Measurements from ENCODE around the gene ITPKB.
"Not testable (repeated sequence)": the region's sequence is repeated elsewhere in the genome, so short reads cannot be mapped to it uniquely, and the experiment has no call there.

ITPKB gene

GRCh38 chr1:226738995-226739695 is at the start of gene ITPKB:
Gene ITPKB, minus strand, starts transcription at chr1:226739282. Its CDS starts 1,824 bp downstream, at chr1:226737458.
- peak; percentile 52 for DNase-seq

DNA sequence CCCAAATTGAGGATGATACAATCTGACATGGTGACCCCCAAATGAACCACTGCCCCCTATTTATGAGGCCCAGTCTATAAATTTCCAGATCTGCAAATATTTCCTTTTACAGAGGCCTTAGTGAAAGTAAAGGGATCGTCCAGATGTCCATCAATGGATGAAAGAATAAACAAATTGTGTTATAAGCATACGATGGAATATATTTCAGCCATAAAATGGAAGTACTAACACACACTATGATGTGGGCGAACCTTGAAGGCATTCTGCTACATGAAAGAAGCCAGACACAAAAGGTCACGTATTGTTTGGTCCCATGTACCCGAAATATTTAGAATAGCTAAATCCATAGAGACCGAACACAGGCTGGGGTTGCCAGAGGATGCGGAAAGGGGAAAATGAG is 48.6 kb upstream of the ITPKB start:
- no peak for DNase-seq

- DNase-seq, result no peak
These were observed 48.0 kb upstream of the ITPKB start for GRCh38 chr1:226787071-226787470.

DNA sequence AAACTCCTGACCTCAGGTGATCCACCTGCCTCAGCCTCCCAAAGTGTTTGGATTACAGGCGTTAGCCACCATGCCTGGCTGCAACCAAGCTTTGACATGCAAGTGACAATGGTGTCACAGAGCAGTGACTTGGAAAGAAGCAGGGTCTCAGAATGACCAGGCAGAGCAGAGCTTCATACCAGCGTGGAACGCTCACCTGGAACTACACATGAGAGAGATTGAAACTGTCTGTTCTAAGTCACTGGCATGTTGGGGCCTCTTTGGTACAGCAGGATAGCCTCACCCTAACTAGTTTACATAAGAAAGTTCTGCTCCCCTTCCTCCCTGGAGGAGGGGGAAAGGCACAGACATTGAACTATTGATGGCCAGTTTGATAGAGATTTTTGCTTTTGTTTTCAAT is 47.5 kb upstream of the ITPKB start:
- DNase-seq, result no peak

GRCh38 chr1:226785805-226786204 is 46.7 kb upstream of the ITPKB start:
- DNase-seq, result no peak

- peak; percentile 88 for DNase-seq
These were observed 45.3 kb upstream of the ITPKB start for GRCh38 chr1:226784081-226785049.

GRCh38 chr1:226782845-226783601 is 43.9 kb upstream of the ITPKB start:
- DNase-seq, result no peak

DNA sequence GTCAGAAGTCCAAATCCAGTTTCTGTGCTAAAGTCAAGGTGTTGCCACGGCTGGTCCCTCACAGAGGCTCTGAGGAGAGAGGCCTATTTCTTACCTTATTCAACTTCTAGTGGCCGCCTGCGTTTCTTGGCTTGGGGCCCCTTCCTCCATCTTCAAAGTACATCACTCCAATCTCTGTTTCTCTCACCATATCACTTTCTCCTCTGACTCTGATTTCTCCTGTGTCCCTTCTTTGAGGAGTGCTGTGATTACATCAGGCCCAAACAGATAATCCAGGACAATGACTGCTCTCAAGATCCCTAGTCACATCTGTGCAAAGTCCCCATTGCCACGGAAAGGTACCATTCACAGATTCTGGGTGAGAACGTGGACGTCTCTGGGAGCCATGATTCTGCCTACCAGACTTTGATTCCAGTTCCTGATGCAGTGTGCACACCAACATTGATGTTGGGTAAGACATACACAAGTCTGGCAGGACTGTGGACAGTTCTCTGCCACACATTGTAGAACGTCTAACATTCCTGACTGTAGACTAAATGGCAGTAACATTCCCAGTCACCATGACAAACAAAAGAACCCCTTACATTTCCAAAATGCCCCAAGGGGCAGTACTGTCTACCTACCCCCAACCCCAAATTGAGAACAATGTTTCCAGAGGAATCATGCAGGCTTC is 43.0 kb upstream of the ITPKB start:
- DNase-seq, result no peak

GRCh38 chr1:226779561-226779960 is 40.5 kb upstream of the ITPKB start:
- DNase-seq, result peak; percentile 81

DNA sequence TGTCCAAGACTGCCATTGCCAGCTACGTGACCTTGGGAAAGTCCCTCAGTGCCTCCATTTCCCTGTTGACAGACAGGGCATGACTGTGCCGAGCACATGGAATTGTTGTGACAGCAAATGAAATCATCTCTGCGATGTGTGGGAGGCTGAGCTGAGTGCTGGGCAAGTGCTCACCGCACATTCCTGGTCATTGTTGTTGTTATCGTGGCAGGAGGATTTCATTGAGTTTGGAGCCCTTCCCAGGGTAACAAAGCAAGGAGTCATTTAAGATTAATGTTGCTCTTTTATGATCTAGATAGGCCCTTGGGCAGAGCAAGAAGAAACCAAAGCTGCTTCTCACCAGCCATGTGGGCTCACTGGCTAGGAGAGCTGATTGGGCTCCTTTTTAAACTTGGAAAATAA is 39.6 kb upstream of the ITPKB start:
- DNase-seq, result no peak

DNA sequence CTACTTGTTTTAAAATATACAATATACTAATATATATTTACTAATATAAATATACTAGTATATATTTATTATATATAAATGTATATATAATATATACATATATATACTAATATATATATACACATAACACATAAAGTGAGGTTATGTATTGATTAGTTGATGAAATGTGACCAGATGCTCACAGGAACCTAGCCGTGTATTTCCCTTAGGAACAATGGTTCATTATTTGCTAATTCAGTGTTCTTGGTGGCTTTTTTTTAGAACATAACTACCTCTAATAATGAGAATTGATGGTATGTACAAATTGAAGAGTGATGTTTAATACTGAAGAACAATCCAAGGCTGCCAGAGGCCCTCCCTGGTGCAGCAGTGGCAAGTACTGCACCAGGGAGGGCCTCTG is 37.9 kb upstream of the ITPKB start:
- no peak for DNase-seq

DNA sequence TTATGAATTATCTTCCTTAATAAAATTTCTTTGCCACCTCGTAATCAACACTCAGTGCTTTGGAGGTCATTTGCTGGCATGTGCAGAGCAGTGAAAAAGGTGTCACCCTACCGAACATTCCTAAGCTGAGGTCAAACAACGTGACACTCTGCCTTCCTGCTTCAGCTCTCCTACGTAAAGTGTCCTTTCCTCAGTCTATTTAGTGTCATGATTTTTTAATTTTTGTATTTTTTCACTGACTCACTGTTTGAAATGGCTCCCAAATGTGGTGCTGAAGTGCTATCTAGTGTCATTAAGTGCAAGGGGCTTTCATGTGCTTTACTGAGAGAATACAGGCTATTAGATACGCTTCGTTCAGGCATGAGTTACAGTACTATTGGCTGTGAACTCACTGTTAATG is 37.0 kb upstream of the ITPKB start:
- no peak for DNase-seq

DNA sequence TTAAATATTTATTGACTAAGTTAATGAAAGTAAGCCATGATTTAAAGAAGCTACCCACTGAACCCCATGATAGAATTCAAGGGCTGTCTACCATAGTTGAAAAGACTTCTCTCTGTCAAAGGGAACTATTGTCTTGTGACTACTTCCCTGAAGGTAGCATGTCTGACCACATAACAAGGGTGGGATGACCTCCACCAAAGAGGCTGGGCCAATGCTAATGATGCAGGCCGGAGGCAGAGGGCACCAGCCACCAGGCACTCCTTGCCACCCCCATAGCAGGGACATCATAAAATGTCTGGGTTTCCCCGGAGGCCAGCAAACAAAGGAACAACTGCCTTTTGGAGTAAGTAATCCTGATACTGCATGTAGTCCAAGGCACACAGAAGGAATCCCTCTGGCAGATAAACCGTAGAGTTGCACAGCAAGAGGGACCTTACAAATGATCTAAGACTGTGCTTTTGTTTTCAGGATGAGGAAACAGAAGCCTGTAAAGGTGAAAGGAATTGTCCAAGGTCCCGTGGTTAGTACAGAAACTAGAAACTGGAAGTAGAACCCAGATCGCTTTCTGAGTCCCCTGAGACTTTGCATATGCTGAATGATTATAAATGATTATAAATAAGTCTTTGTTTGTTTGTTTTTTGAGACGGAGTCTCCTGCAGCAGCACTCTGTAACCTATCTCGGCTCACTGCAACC is 33.5 kb upstream of the ITPKB start:
- DNase-seq, result no peak

DNA sequence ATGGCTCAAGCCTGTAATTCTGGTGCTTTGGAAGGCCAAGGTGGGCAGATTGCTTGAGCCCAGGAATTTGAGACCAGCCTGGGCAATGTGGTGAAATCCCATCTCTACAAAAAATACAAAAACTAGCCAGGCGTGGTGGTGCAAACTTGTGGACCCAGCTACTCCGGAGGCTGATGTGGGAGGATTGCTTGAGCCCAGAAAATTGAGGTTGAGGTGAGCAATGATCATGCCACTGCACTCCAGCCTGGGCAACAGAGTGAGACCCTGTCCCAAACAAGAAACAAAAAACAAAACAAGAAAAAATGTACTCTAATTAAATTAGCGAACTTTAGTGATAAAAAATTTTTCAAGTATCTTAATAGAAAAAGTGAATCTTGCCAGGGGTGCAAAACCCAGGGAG is 28.1 kb upstream of the ITPKB start:
- not testable (repeated sequence) for DNase-seq

- no peak for DNase-seq
These were observed 27.5 kb upstream of the ITPKB start for GRCh38 chr1:226766565-226766964.

- DNase-seq, result no peak
These were observed 25.5 kb upstream of the ITPKB start for GRCh38 chr1:226764533-226764932.

GRCh38 chr1:226763905-226764264 is 24.8 kb upstream of the ITPKB start:
- DNase-seq, result peak; percentile 28

DNA sequence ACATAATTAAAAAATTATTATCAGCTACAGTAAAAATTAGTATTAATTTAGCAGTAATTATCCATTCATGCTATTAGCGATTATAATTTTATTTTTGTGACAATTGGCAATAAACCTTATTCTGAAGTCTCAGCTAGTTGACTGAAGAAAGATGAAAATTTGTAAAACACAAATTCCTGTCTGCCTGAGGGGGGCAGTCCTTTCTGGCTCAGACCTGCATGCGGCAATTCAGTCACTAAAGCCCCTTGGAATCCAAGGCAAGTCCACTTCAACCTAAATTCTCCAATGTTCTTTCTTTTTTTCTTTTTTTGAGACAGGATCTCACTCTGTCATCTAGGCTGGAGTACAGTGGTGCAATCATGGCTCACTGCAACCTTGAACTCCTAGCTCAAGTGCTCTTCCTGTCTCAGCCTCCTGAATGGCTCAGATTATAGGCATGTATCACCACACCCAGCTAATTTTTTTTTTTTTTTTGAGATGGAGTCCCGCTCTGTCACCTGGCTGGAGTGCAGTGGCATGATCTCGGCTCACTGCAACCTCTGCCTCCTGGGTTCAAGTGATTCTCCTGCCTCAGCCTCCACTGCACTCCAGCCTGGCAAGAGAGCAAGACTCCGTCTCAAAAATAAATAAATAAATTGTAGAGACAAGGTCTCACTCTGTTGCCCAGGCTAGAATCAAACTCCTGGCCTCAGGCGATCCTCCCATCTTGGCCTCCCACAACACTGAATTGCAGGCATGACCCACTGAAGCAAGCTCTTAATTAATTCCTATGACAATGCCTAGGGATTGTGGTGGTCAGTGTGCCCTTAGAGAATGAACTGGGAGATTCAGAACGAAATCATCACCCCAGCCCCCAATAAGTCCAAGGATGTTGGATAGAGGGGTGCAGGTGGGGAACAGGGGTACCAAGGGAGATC is 24.2 kb upstream of the ITPKB start:
- peak; percentile 40 for DNase-seq

DNA sequence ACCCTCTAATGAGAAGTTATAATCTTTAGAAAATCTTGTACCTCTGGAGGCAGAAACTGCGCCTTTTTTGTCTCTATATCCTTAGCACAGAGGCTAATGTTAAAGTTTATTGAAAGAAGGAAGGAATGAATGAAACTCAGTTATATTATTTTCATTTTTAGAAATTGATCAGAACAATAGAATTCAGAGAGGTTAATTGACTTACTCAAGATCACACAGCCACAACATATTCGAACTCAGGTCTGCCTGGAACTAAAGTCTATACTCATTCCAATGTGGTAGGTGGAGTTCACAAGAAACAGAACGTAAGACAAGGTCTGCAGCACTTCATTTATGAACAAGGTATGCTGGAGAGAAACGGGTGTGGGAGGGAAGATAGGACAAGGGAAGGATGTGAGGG is 23.0 kb upstream of the ITPKB start:
- no peak for DNase-seq

DNA sequence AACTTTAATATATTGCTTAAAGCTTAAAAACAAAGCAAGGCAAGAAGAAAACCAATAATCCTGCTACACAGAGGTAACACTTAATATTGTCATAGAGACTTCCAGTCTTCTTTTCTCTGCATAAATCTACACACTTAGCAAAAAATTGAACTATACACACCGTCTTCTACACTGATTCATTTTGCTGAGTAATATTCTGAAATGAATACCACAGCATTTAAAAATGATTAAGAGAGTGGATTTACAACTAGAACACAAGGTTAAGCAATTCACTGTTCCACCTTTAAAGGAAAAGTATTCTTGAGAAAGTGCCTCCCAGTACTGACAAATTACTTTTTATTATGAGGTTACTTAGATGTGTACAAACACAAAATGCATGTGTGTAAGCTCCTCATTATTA is 22.2 kb upstream of the ITPKB start:
- no peak for DNase-seq

All from NCI-H146 (cell line).